Mesenchymal stem cell (in vitro differentiated cells and primary cell): Measurements from ENCODE around the gene HTR3B.

Experiments used
- DNase-seq: peaks from one replicate; pipeline ENCODE4 v3.0.0-alpha.2; 2013
- H2AFZ ChIP-seq: one replicate; pipeline ENCODE4 v1.6.1; 2013; ENCODE audit warnings: low read depth, mild to moderate bottlenecking, control low read depth, inconsistent platforms, low read length, moderate library complexity
- H2AK5ac ChIP-seq: 2 replicates; pipeline ENCODE4 v1.6.1; 2013; ENCODE audit warnings: low read length, moderate library complexity, mild to moderate bottlenecking, inconsistent platforms; ENCODE audit not compliant: severe bottlenecking
- H2BK120ac ChIP-seq: one replicate; pipeline ENCODE4 v1.6.1; 2013; ENCODE audit warnings: low read depth, mild to moderate bottlenecking, inconsistent platforms, low read length, moderate library complexity
- H2BK12ac ChIP-seq, 2 experiments: one replicate each; pipeline ENCODE4 v1.6.1; 2013; ENCODE audit warnings: inconsistent platforms in 2 of 2, low read length in 2 of 2, mild to moderate bottlenecking in 2 of 2, moderate library complexity in 2 of 2, control low read depth in 1 of 2
- H2BK15ac ChIP-seq: one replicate; pipeline ENCODE4 v1.6.1; 2013; ENCODE audit warnings: mild to moderate bottlenecking, low read depth, inconsistent platforms; ENCODE audit not compliant: poor library complexity, severe bottlenecking
- H2BK5ac ChIP-seq: 2 replicates; pipeline ENCODE4 v1.6.1; 2013; ENCODE audit warnings: low read depth, mild to moderate bottlenecking, low read length, control low read depth, inconsistent platforms; ENCODE audit not compliant: poor library complexity, severe bottlenecking
- H3K14ac ChIP-seq, 2 experiments: one replicate each; pipeline ENCODE4 v1.6.1; 2013; ENCODE audit warnings: inconsistent platforms in 2 of 2, low read length in 2 of 2, control low read depth in 1 of 2, mild to moderate bottlenecking in 1 of 2, moderate library complexity in 1 of 2
- H3K18ac ChIP-seq, 2 experiments: one replicate each; pipeline ENCODE4 v1.6.1; 2013; ENCODE audit warnings: inconsistent platforms in 2 of 2, low read length in 2 of 2, control low read depth in 1 of 2, low read depth in 1 of 2, mild to moderate bottlenecking in 1 of 2
- H3K23ac ChIP-seq, 2 experiments: one replicate each; pipeline ENCODE4 v1.6.1; 2013; ENCODE audit warnings: inconsistent platforms in 2 of 2, low read length in 2 of 2, mild to moderate bottlenecking in 2 of 2, moderate library complexity in 2 of 2, control low read depth in 1 of 2
- H3K27ac ChIP-seq: 2 replicates; pipeline ENCODE4 v1.5.1; 2013; ENCODE audit warnings: mild to moderate bottlenecking, moderate library complexity, low read length, control low read depth, inconsistent platforms; ENCODE audit not compliant: poor library complexity, severe bottlenecking
- H3K27me3 ChIP-seq, 2 experiments: 2 replicates each; pipeline versions ENCODE4 v1.6.1 to v1.7.0; 2013; ENCODE audit warnings: low read length in 2 of 2, mild to moderate bottlenecking in 2 of 2, moderate library complexity in 2 of 2, control low read depth in 1 of 2, inconsistent platforms in 1 of 2; ENCODE audit not compliant: control insufficient read depth in 1 of 2, insufficient read depth in 1 of 2
- H3K36me3 ChIP-seq, 2 experiments: 2 replicates each; pipeline versions ENCODE4 v1.6.1 to v1.7.0; 2013; ENCODE audit warnings: low read length in 2 of 2, control low read depth in 1 of 2, inconsistent platforms in 1 of 2, low read depth in 1 of 2, mild to moderate bottlenecking in 1 of 2; ENCODE audit not compliant: insufficient read depth in 2 of 2, control insufficient read depth in 1 of 2
- H3K4ac ChIP-seq, 2 experiments: one replicate each; pipeline ENCODE4 v1.6.1; 2013; ENCODE audit warnings: inconsistent platforms in 2 of 2, low read length in 2 of 2, mild to moderate bottlenecking in 2 of 2, moderate library complexity in 2 of 2, control low read depth in 1 of 2, low read depth in 1 of 2
- H3K4me1 ChIP-seq: 2 replicates; pipeline ENCODE4 v1.6.1; 2013; ENCODE audit warnings: low read depth, low read length, control low read depth; ENCODE audit not compliant: control insufficient read depth, insufficient read depth
- H3K4me2 ChIP-seq: 2 replicates; pipeline ENCODE4 v1.6.1; 2013; ENCODE audit warnings: low read length, mild to moderate bottlenecking, inconsistent platforms; ENCODE audit not compliant: poor library complexity, severe bottlenecking
- H3K4me3 ChIP-seq, 2 experiments: 2 replicates each; pipeline versions ENCODE4 v1.5.1 to v1.7.0; 2013; ENCODE audit warnings: low read length in 2 of 2, mild to moderate bottlenecking in 2 of 2, control low read depth in 1 of 2, low read depth in 1 of 2; ENCODE audit not compliant: insufficient read depth in 1 of 2
- H3K79me1 ChIP-seq: replicated peaks from 2 replicates; pipeline ENCODE4 v1.6.1; 2013; ENCODE audit warnings: mild to moderate bottlenecking, control low read depth, low read length, inconsistent platforms; ENCODE audit not compliant: poor library complexity, severe bottlenecking
- H3K9ac ChIP-seq: 2 replicates; pipeline ENCODE4 v1.7.0; 2013; ENCODE audit warnings: mild to moderate bottlenecking, low read length, moderate library complexity
- H3K9me3 ChIP-seq: 2 replicates; pipeline ENCODE4 v1.7.0; 2013; ENCODE audit warnings: mild to moderate bottlenecking, low read length; ENCODE audit not compliant: control insufficient read depth
- H4K8ac ChIP-seq: one replicate; pipeline ENCODE4 v1.6.1; 2013; ENCODE audit warnings: inconsistent platforms, mild to moderate bottlenecking, low read length, moderate library complexity
- H4K91ac ChIP-seq: one replicate; pipeline ENCODE4 v1.6.1; 2013; ENCODE audit warnings: mild to moderate bottlenecking, low read length, inconsistent platforms
- WGBS: methylation state at CpG from one replicate; pipeline ENCODE4 v1.1.7; 2013; ENCODE audit warnings: mixed read lengths; 5-methylcytosine and 5-hydroxymethylcytosine counted together

HTR3B gene

GRCh38 chr11:113971506-113972195 is 67.1 kb downstream of the HTR3B start:
- Histone ChIP-seq H2AK5ac (no peak overlapping the region), H3K18ac (no peak overlapping the region), H3K23ac (no peak overlapping the region), H3K9me3 (no peaks in the 10 kb centered on the region), H3K14ac (no peak overlapping the region), H3K79me1 (no peaks in the 10 kb centered on the region), H3K4me3 (no peak overlapping the region), H2BK5ac (no peak overlapping the region), H3K4me2 (no peak overlapping the region), H2BK12ac (no peak overlapping the region), H2BK15ac (no peak overlapping the region), H4K8ac (no peak overlapping the region), H3K36me3 (no peaks in the 10 kb centered on the region), H3K9ac (no peak overlapping the region), H3K4ac (no peak overlapping the region), H3K27me3 (peaks cover 20 to 39% of the 10 kb centered on the region in 2 experiments), H3K4me1 (peaks cover 6% of the 10 kb centered on the region), H2AFZ (no peak overlapping the region), H2BK120ac (no peak overlapping the region), H3K27ac (no peak overlapping the region), H4K91ac (no peak overlapping the region)
- WGBS, result 84% methylated on average over 15 of the region's 15 CpGs
- DNase-seq, result no peak

GRCh38 chr11:113974741-113975470 is 70.3 kb downstream of the HTR3B start, which contains the start of gene HTR3A:
Gene HTR3A, plus strand, starts transcription at chr11:113975108. Its CDS starts 218 bp downstream, at chr11:113975326.
- H3K23ac ChIP-seq, result no peak within 1 kb of the TSS
- 8% methylated on average over 12 of the region's 12 CpGs for WGBS
- H3K4me2 ChIP-seq, result no peak within 1 kb of the TSS
- H3K79me1 ChIP-seq, result no peaks in the 10 kb centered on the region
- no peak within 1 kb of the TSS for H2BK5ac ChIP-seq
- no peak within 1 kb of the TSS for H2AFZ ChIP-seq
- H3K4me3 ChIP-seq, result no peak within 1 kb of the TSS
- peak within 1 kb of the TSS in 1 of 2 experiments; percentile 80 for H3K14ac ChIP-seq
- H3K18ac ChIP-seq, result no peak within 1 kb of the TSS
- no peak within 1 kb of the TSS for H2BK120ac ChIP-seq
- peaks cover 6% of the 10 kb centered on the region for H3K4me1 ChIP-seq
- H2BK12ac ChIP-seq, result no peak within 1 kb of the TSS
- H3K36me3 ChIP-seq, result no peaks in the 10 kb centered on the region
- no peak within 1 kb of the TSS for H2AK5ac ChIP-seq
- H4K8ac ChIP-seq, result no peak within 1 kb of the TSS
- peaks cover 29 to 58% of the 10 kb centered on the region in 2 experiments for H3K27me3 ChIP-seq
- no peaks in the 10 kb centered on the region for H3K9me3 ChIP-seq
- H3K27ac ChIP-seq, result no peak within 1 kb of the TSS
- H3K9ac ChIP-seq, result no peak within 1 kb of the TSS
- H2BK15ac ChIP-seq, result no peak within 1 kb of the TSS
- peak; percentile 24 for DNase-seq
- no peak within 1 kb of the TSS for H4K91ac ChIP-seq
- H3K4ac ChIP-seq, result no peak within 1 kb of the TSS

GRCh38 chr11:113977071-113977490 is 72.5 kb downstream of the HTR3B start:
- H2AK5ac ChIP-seq, result no peak overlapping the region
- H3K4me1 ChIP-seq, result peaks cover 6% of the 10 kb centered on the region
- WGBS, result 75% methylated on average over 4 of the region's 4 CpGs
- H2AFZ ChIP-seq, result no peak overlapping the region
- no peak overlapping the region for H2BK120ac ChIP-seq
- no peaks in the 10 kb centered on the region for H3K36me3 ChIP-seq
- H3K18ac ChIP-seq, result no peak overlapping the region
- H2BK5ac ChIP-seq, result no peak overlapping the region
- no peak overlapping the region for H3K9ac ChIP-seq
- DNase-seq, result no peak
- no peak overlapping the region for H3K4me3 ChIP-seq
- no peak overlapping the region for H3K4ac ChIP-seq
- peaks cover 29 to 64% of the 10 kb centered on the region in 2 experiments for H3K27me3 ChIP-seq
- H3K23ac ChIP-seq, result no peak overlapping the region
- no peak overlapping the region for H4K8ac ChIP-seq
- no peak overlapping the region for H3K4me2 ChIP-seq
- no peak overlapping the region for H3K14ac ChIP-seq
- no peak overlapping the region for H4K91ac ChIP-seq
- no peaks in the 10 kb centered on the region for H3K79me1 ChIP-seq
- no peak overlapping the region for H3K27ac ChIP-seq
- H2BK15ac ChIP-seq, result no peak overlapping the region
- no peak overlapping the region for H2BK12ac ChIP-seq
- H3K9me3 ChIP-seq, result no peaks in the 10 kb centered on the region

GRCh38 chr11:113977701-113978100 is 73.1 kb downstream of the HTR3B start:
- H3K36me3 ChIP-seq, result no peaks in the 10 kb centered on the region
- no peak for DNase-seq
- H3K9me3 ChIP-seq, result no peaks in the 10 kb centered on the region
- no peak overlapping the region for H2BK5ac ChIP-seq
- H2BK12ac ChIP-seq, result no peak overlapping the region
- H3K4me1 ChIP-seq, result peaks cover 6% of the 10 kb centered on the region
- H3K4me2 ChIP-seq, result no peak overlapping the region
- no peak overlapping the region for H3K4me3 ChIP-seq
- no peak overlapping the region for H4K91ac ChIP-seq
- H2BK120ac ChIP-seq, result no peak overlapping the region
- H3K27me3 ChIP-seq, result peaks cover 32 to 68% of the 10 kb centered on the region in 2 experiments
- no peak overlapping the region for H3K18ac ChIP-seq
- H2BK15ac ChIP-seq, result no peak overlapping the region
- H2AK5ac ChIP-seq, result no peak overlapping the region
- H3K23ac ChIP-seq, result no peak overlapping the region
- no peak overlapping the region for H3K27ac ChIP-seq
- WGBS, result 83% methylated on average over 11 of the region's 11 CpGs
- no peak overlapping the region for H2AFZ ChIP-seq
- H4K8ac ChIP-seq, result no peak overlapping the region
- no peak overlapping the region for H3K9ac ChIP-seq
- H3K79me1 ChIP-seq, result no peaks in the 10 kb centered on the region
- no peak overlapping the region for H3K14ac ChIP-seq
- no peak overlapping the region for H3K4ac ChIP-seq
